ENCODE data around the gene TRRAP.

DNA sequence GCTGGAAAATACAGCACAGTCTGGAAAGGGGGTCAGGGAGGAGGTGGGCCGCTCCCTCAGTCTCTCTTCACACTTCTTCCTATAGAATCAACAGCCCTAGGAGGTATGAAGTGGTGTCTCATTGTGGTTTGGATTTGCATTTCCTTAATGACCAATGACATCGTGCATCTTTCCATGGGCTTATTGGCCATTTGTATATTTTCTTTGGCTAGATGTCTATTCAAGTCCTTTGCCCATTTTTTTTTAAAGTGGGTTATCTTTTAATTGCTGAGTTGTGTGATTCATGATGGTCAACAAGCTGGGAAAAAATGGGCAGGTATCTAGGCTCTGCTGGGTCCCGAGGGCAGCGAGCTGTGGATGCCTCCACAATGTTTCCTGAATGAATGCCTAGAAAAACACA is 37.6 kb upstream of the TRRAP start:
- no peak for TF ChIP-seq POLR2A (IDR thresholded peaks at IDR 0.05)
- TF ChIP-seq, protein P1, sequence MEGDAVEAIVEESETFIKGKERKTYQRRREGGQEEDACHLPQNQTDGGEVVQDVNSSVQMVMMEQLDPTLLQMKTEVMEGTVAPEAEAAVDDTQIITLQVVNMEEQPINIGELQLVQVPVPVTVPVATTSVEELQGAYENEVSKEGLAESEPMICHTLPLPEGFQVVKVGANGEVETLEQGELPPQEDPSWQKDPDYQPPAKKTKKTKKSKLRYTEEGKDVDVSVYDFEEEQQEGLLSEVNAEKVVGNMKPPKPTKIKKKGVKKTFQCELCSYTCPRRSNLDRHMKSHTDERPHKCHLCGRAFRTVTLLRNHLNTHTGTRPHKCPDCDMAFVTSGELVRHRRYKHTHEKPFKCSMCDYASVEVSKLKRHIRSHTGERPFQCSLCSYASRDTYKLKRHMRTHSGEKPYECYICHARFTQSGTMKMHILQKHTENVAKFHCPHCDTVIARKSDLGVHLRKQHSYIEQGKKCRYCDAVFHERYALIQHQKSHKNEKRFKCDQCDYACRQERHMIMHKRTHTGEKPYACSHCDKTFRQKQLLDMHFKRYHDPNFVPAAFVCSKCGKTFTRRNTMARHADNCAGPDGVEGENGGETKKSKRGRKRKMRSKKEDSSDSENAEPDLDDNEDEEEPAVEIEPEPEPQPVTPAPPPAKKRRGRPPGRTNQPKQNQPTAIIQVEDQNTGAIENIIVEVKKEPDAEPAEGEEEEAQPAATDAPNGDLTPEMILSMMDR (IDR thresholded peaks at IDR 0.05): no peak
